ENCODE data around the gene KIAA1958. TPM values are rescaled to one million over a fixed set of nuclear protein-coding genes. Genes with fewer than 3 reads are reported as not detected.

The KIAA1958 gene
- total and polyA plus RNA-seq, 2 of the 4 experiments (the other 2 are of a cell fraction): 0.65 to 1.8 TPM

DNA sequence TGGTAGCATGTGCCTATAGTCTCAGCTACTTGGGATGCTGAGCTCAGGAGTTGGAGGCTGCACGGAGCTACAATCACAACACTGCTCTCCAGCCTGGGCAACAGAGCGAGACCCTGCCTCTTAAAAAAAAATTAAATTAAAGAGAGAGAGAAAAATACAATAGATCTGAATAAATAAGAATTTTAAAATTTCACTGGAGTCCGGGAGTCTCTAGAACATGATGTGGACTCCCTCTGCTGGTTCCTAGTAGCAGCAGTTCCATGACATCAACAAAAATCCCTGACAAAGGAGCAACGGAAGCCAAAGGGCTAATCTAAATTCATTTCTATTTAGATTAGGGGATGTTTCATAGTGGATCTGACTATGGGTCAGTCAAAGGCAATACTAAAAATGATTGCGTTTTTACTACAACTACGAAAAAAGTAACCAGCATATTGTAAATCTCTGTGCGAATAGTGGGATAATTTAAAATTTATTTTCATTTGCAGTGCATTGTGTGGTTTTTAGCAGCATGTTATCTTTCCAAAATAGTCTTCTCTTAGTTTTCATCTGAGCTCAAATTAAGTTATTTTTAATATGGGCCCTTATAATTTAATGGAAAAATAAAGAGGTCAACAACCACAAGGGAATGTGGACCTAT, 224.5 kb downstream of the KIAA1958 start:
- H2BK5ac ChIP-seq (ENCODE audit: low read depth, low read length, poor library complexity, severe bottlenecking): no peak overlapping the region
- no peak overlapping the region for H3K18ac ChIP-seq (ENCODE audit: low read depth, low read length)
- no peak overlapping the region for H3K4me3 ChIP-seq (ENCODE audit: insufficient read depth, low read depth, low read length)
- H4K20me1 ChIP-seq (ENCODE audit: insufficient read depth, low read length): no peaks in the 10 kb centered on the region
- H2BK15ac ChIP-seq (ENCODE audit: low read depth, low read length): no peak overlapping the region
- ChIA-PET CTCF (interaction anchor here (0.6 kb wide), 1 partner anchor 80 kb away, joined by 4 read pairs; no protein-coding TSS in a partner anchor), POLR2A (ENCODE audit: unreplicated experiment) (no interaction called here)
- no peak overlapping the region for H3K27ac ChIP-seq (ENCODE audit: insufficient read depth, low read length)
- no peak overlapping the region for H3K14ac ChIP-seq (replicated peaks; ENCODE audit: low read depth, low read length)
- H3K9me3 ChIP-seq (ENCODE audit: control insufficient read depth, insufficient read depth, low read length): no peaks in the 10 kb centered on the region
- peak; percentile 82 for ATAC-seq (ENCODE audit: low read depth)
- H3K23ac ChIP-seq (ENCODE audit: low read depth, low read length): no peak overlapping the region
- H4K91ac ChIP-seq (ENCODE audit: insufficient read depth, low read depth, low read length): no peak overlapping the region
- H3K36me3 ChIP-seq (ENCODE audit: control insufficient read depth, insufficient read depth, low read length): peaks cover 1% of the 10 kb centered on the region; the same call in 1 of the 2 replicates
- H2AFZ ChIP-seq (replicated peaks; ENCODE audit: low read length, poor library complexity): no peak overlapping the region
- BruUV-seq (replicated peaks): no TSS peak
- no peak overlapping the region for H2AK9ac ChIP-seq (replicated peaks; ENCODE audit: low read depth, low read length, poor library complexity)
- H3K9me1 ChIP-seq (ENCODE audit: insufficient read depth, low read length): 0 out of 2 replicates have a peak, but pooled peaks cover under 1% of the 10 kb centered on the region
- DNase-seq: peak; percentile 64
- no peak overlapping the region for H3K4me2 ChIP-seq (ENCODE audit: low read depth, low read length)
- intact Hi-C loops (cut with micrococcal nuclease): loop anchor here (2.0 to 10.0 kb wide), 5 partner anchors 194 to 619 kb away; partner anchors contain the start of genes HSDL2 and KIAA1958
- H3K56ac ChIP-seq (ENCODE audit: extremely low read depth, insufficient read depth, low read length): no peak overlapping the region
- no peak overlapping the region for H3K4ac ChIP-seq (ENCODE audit: low read depth, low read length)
- TF ChIP-seq MAZ (IDR thresholded peaks at IDR 0.05; ENCODE audit: borderline replicate concordance, low read depth, low read length): no peak
- no peak for TF ChIP-seq MXI1 (IDR thresholded peaks at IDR 0.05; ENCODE audit: borderline replicate concordance, low read depth, low read length)
- TF ChIP-seq RFX5 (IDR thresholded peaks at IDR 0.05; ENCODE audit: low read depth, low read length): no peak
- peak; percentile 78 for TF ChIP-seq RAD21 (IDR thresholded peaks at IDR 0.05; ENCODE audit: low read length)
- TF ChIP-seq, protein P1, sequence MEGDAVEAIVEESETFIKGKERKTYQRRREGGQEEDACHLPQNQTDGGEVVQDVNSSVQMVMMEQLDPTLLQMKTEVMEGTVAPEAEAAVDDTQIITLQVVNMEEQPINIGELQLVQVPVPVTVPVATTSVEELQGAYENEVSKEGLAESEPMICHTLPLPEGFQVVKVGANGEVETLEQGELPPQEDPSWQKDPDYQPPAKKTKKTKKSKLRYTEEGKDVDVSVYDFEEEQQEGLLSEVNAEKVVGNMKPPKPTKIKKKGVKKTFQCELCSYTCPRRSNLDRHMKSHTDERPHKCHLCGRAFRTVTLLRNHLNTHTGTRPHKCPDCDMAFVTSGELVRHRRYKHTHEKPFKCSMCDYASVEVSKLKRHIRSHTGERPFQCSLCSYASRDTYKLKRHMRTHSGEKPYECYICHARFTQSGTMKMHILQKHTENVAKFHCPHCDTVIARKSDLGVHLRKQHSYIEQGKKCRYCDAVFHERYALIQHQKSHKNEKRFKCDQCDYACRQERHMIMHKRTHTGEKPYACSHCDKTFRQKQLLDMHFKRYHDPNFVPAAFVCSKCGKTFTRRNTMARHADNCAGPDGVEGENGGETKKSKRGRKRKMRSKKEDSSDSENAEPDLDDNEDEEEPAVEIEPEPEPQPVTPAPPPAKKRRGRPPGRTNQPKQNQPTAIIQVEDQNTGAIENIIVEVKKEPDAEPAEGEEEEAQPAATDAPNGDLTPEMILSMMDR (conservative IDR thresholded peaks at IDR 0.05; ENCODE audit: low read depth, low read length): peak; percentile 77
- TF ChIP-seq CEBPB (IDR thresholded peaks at IDR 0.05; ENCODE audit: low read depth, low read length): no peak
- TF ChIP-seq SMC3 (IDR thresholded peaks at IDR 0.05; ENCODE audit: low read depth, low read length): peak; percentile 78
- no peak for TF ChIP-seq POLR2A (IDR thresholded peaks at IDR 0.05; ENCODE audit: low read depth, low read length)
- no peak overlapping the region for H2BK20ac ChIP-seq (ENCODE audit: low read depth, low read length)
- H2AK5ac ChIP-seq (ENCODE audit: low read depth, low read length): no peak overlapping the region
- no peak overlapping the region for H2BK120ac ChIP-seq (ENCODE audit: low read depth, low read length)
- H4K8ac ChIP-seq (ENCODE audit: low read depth in 2 of 2, low read length in 2 of 2): no peak overlapping the region
- in situ Hi-C loops (cut with MboI; ENCODE audit: low sequenced_read_pairs): loop anchor here (25.0 kb wide), 2 partner anchors 624 to 949 kb away; no protein-coding TSS in a partner anchor
- H3K4me1 ChIP-seq (ENCODE audit: control insufficient read depth, insufficient read depth, low read length): no peaks in the 10 kb centered on the region
- dilution Hi-C loops (cut with HindIII; ENCODE audit: low sequenced_read_pairs, unreplicated experiment): no loop called here
- H3K79me1 ChIP-seq (ENCODE audit: low read depth in 1 of 2, low read length in 2 of 2): peaks cover 17 to 20% of the 10 kb centered on the region in 2 experiments
- no peak overlapping the region for H3K9ac ChIP-seq (ENCODE audit: low read depth, low read length)
- WGBS, 2 experiments (ENCODE audit: extremely low coverage in 2 of 2, insufficient read length in 1 of 2): no CpG with 5 or more reads among the region's 7 CpGs
- no peaks in the 10 kb centered on the region for H3K27me3 ChIP-seq (ENCODE audit: control insufficient read depth, insufficient read depth, low read length)
- H4K5ac ChIP-seq (ENCODE audit: low read depth, low read length): no peak overlapping the region
